Panc1 (cell line): ENCODE results near the gene ADGRD1.

Experiments used
- CTCF ChIP-seq: fragments of 450-650 bp; IDR thresholded peaks from 2 replicates; pipeline ENCODE4 v1.5.1; 2017; ENCODE audit warnings: mild to moderate bottlenecking
- POLR2AphosphoS5 ChIP-seq: IDR thresholded peaks from 2 replicates; pipeline ENCODE4 v1.6.1; 2012; ENCODE audit warnings: mild to moderate bottlenecking, low read depth, low read length, moderate library complexity
- TF ChIP-seq, protein P1 (sequence below), 2 experiments: IDR thresholded peaks; 2 replicates each; pipeline ENCODE4 v1.6.1; 2011 to 2012; ENCODE audit warnings: low read depth in 2 of 2, control low read depth in 1 of 2, low read length in 1 of 2, mild to moderate bottlenecking in 1 of 2, moderate library complexity in 1 of 2; ENCODE audit not compliant: insufficient read depth in 1 of 2

- TF ChIP-seq CTCF (no peak), POLR2AphosphoS5 (no peak)
- TF ChIP-seq, protein P1, sequence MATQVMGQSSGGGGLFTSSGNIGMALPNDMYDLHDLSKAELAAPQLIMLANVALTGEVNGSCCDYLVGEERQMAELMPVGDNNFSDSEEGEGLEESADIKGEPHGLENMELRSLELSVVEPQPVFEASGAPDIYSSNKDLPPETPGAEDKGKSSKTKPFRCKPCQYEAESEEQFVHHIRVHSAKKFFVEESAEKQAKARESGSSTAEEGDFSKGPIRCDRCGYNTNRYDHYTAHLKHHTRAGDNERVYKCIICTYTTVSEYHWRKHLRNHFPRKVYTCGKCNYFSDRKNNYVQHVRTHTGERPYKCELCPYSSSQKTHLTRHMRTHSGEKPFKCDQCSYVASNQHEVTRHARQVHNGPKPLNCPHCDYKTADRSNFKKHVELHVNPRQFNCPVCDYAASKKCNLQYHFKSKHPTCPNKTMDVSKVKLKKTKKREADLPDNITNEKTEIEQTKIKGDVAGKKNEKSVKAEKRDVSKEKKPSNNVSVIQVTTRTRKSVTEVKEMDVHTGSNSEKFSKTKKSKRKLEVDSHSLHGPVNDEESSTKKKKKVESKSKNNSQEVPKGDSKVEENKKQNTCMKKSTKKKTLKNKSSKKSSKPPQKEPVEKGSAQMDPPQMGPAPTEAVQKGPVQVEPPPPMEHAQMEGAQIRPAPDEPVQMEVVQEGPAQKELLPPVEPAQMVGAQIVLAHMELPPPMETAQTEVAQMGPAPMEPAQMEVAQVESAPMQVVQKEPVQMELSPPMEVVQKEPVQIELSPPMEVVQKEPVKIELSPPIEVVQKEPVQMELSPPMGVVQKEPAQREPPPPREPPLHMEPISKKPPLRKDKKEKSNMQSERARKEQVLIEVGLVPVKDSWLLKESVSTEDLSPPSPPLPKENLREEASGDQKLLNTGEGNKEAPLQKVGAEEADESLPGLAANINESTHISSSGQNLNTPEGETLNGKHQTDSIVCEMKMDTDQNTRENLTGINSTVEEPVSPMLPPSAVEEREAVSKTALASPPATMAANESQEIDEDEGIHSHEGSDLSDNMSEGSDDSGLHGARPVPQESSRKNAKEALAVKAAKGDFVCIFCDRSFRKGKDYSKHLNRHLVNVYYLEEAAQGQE (IDR thresholded peaks at IDR 0.05; ENCODE audit: insufficient read depth in 1 of 2, low read depth in 2 of 2, low read length in 1 of 2) = no peak
Measured at GRCh38 chr12:131084341-131085011, 130.8 kb downstream of the ADGRD1 start.
